K562 (cell line): ENCODE measurements around the gene HECW1. TPM values are rescaled to one million over a fixed set of nuclear protein-coding genes. Genes with fewer than 3 reads are reported as not detected.
A peak's percentile ranks its signal among the peaks of the same experiment; 100 is the strongest.

Source experiments
- ATAC-seq: fragments of 200-7000 bp; cut with Tn5 transposase; 3 replicates; pipeline ENCODE4 v1.9.1; 2020; ENCODE audit warnings: moderate library complexity
- BruUV-seq: library from RNA; stranded (reverse); fragments of 400-500 nt; replicated peaks from 2 replicates; lab custom pipeline; 2021; lab: Mats Ljungman, UMichigan
- CTCF ChIA-PET: fragments of 300-600 bp; formaldehyde crosslinking; extraction: SDS; loops from one replicate; lab custom pipeline; 2021; ENCODE audit warnings: low intra/inter-chr PET ratio; lab: Yijun Ruan, JAX
- POLR2A ChIA-PET: fragments of 300-600, 350-650 bp; sonication (Branson Sonifier 250); formaldehyde crosslinking; extraction: SDS; loops from one replicate; lab custom pipeline; 2021; ENCODE audit warnings: antibody characterized with exemption, inconsistent platforms; lab: Yijun Ruan, JAX
- DNase-seq, 4 experiments: peaks; one replicate each; pipeline versions ENCODE4 v3.0.0 to v3.0.0-alpha.2; 2011 to 2018; ENCODE audit warnings: low spot score in 3 of 4, mixed read lengths in 3 of 4; ENCODE audit errors: extremely low read depth in 1 of 4
- FAIRE-seq: peaks from 2 replicates; lab custom pipeline; 2011; peaks lifted over from hg19 to GRCh38; lab: Jason Lieb, UNC
- H2AFZ ChIP-seq: 2 replicates; pipeline ENCODE4 v1.6.0; 2011; ENCODE audit warnings: low read depth, low read length, control low read depth, inconsistent platforms
- H3K27ac ChIP-seq: fragments of 200-600 bp; 3 replicates; pipeline ENCODE4 v1.8.0; 2011; ENCODE audit warnings: low read depth, mild to moderate bottlenecking, control low read depth, inconsistent platforms, low read length, moderate library complexity, mixed read lengths; ENCODE audit errors: extremely low read depth
- H3K27me3 ChIP-seq, 2 experiments: fragments of 300-600 bp in 1 of 2; 2 replicates in 1 of 2; 3 replicates in 1 of 2; pipeline versions ENCODE4 v1.6.0 to v1.8.0; 2011; ENCODE audit warnings: inconsistent platforms in 2 of 2, low read length in 2 of 2, mild to moderate bottlenecking in 1 of 2, mixed read lengths in 1 of 2, moderate library complexity in 1 of 2; ENCODE audit not compliant: control insufficient read depth in 2 of 2, insufficient read depth in 2 of 2
- H3K36me3 ChIP-seq: fragments of 300-600 bp; 3 replicates; pipeline ENCODE4 v1.8.0; 2011; ENCODE audit warnings: mild to moderate bottlenecking, low read length, inconsistent platforms; ENCODE audit not compliant: control insufficient read depth, insufficient read depth
- H3K4me1 ChIP-seq, 2 experiments: fragments of 200-600 bp in 1 of 2; replicated peaks in 1 of 2; 2 replicates in 1 of 2; 3 replicates in 1 of 2; pipeline versions ENCODE4 v1.5.1 to v1.8.0; 2011; ENCODE audit warnings: inconsistent platforms in 2 of 2, low read length in 2 of 2, mild to moderate bottlenecking in 1 of 2, mixed read lengths in 1 of 2, moderate library complexity in 1 of 2; ENCODE audit not compliant: control insufficient read depth in 2 of 2, insufficient read depth in 2 of 2
- H3K4me2 ChIP-seq: 2 replicates; pipeline ENCODE4 v1.6.1; 2011; ENCODE audit warnings: low read length, control low read depth, inconsistent platforms, mixed read lengths; ENCODE audit not compliant: insufficient read depth
- H3K4me3 ChIP-seq: fragments of 200-600 bp; sonication (generic), shearing (Covaris generic); 2 replicates; pipeline ENCODE4 v1.5.1; 2016; ENCODE audit warnings: control low read depth, inconsistent platforms
- H3K79me2 ChIP-seq: fragments of 200-600 bp; 3 replicates; pipeline ENCODE4 v1.8.0; 2011; ENCODE audit warnings: low read length, inconsistent platforms; ENCODE audit not compliant: control insufficient read depth, insufficient read depth
- H3K9ac ChIP-seq, 2 experiments: 2 replicates each; pipeline versions ENCODE4 v1.6.0 to v1.6.1; 2011; ENCODE audit warnings: low read depth in 2 of 2, low read length in 2 of 2, control low read depth in 1 of 2, inconsistent platforms in 1 of 2, mild to moderate bottlenecking in 1 of 2, mixed read lengths in 1 of 2; ENCODE audit not compliant: insufficient read depth in 1 of 2
- H3K9me1 ChIP-seq: one replicate; pipeline ENCODE4 v1.6.0; 2011; ENCODE audit warnings: inconsistent platforms, mild to moderate bottlenecking, low read length, moderate library complexity; ENCODE audit not compliant: control insufficient read depth, insufficient read depth
- H3K9me3 ChIP-seq: replicated peaks from 2 replicates; pipeline ENCODE4 v1.5.1; 2011; ENCODE audit warnings: low read depth, low read length, inconsistent platforms; ENCODE audit not compliant: control insufficient read depth, insufficient read depth
- H4K20me1 ChIP-seq: replicated peaks from 2 replicates; pipeline ENCODE4 v1.6.1; 2011; ENCODE audit warnings: low read length, inconsistent platforms, mixed read lengths; ENCODE audit not compliant: control insufficient read depth, insufficient read depth
- E2F3 ChIP-seq: fragments of 250-450 bp; sonication (Bioruptor Pico); IDR thresholded peaks from 2 replicates; pipeline ENCODE4 v1.4.0; 2020; ENCODE audit warnings: mild to moderate bottlenecking
- HCFC1 ChIP-seq: IDR thresholded peaks from 2 replicates; pipeline ENCODE4 v1.6.1; 2012; ENCODE audit warnings: low read depth, low read length, improper control_type of control experiment
- MAFF ChIP-seq: IDR thresholded peaks from 2 replicates; pipeline ENCODE4 v1.6.1; 2012; ENCODE audit warnings: low read length, improper control_type of control experiment
- RBBP5 ChIP-seq: fragments of 200-600 bp; sonication (generic); IDR thresholded peaks from 2 replicates; pipeline ENCODE4 v1.6.1; 2012; ENCODE audit warnings: borderline replicate concordance, mild to moderate bottlenecking, low read length, control low read depth, inconsistent platforms; ENCODE audit not compliant: insufficient read depth, poor library complexity, severe bottlenecking
- RCOR1 ChIP-seq, 2 experiments: IDR thresholded peaks; 2 replicates each; pipeline ENCODE4 v1.6.1; 2012; ENCODE audit warnings: low read depth in 2 of 2, low read length in 2 of 2, borderline replicate concordance in 1 of 2, improper control_type of control experiment in 1 of 2
- SIN3A ChIP-seq, 2 experiments: fragments of 150-350 bp in 1 of 2; IDR thresholded peaks; 2 replicates each; pipeline ENCODE4 v1.6.1; 2011 to 2016; ENCODE audit warnings: borderline replicate concordance in 2 of 2, low read depth in 2 of 2, low read length in 2 of 2, mild to moderate bottlenecking in 2 of 2, moderate library complexity in 2 of 2; ENCODE audit not compliant: control insufficient read depth in 1 of 2
- SNRNP70 ChIP-seq: fragments of 200-400 bp; formaldehyde crosslinking; optimal IDR thresholded peaks from 2 replicates; pipeline ENCODE3; 2017; ENCODE audit warnings: low read depth, low read length
- THRA ChIP-seq: fragments of 450-650 bp; IDR thresholded peaks from 2 replicates; pipeline ENCODE4 v1.6.1; 2017; ENCODE audit warnings: mild to moderate bottlenecking, moderate library complexity
- ZBTB1 ChIP-seq: sonication (generic); formaldehyde crosslinking; IDR thresholded peaks from 2 replicates; pipeline ENCODE4 v1.8.1; 2023; ENCODE audit warnings: missing genetic modification reagents, low read depth, mild to moderate bottlenecking, borderline replicate concordance
- ZBTB26 ChIP-seq: fragments of 450-650 bp; formaldehyde crosslinking; IDR thresholded peaks from 2 replicates; pipeline ENCODE4 v1.4.0; 2022; ENCODE audit warnings: missing genetic modification characterization
- ZNF143 ChIP-seq: sonication (generic); formaldehyde crosslinking; IDR thresholded peaks from 2 replicates; pipeline ENCODE4 v1.9.0; 2022; ENCODE audit warnings: mild to moderate bottlenecking, missing genetic modification reagents
- ZNF224 ChIP-seq: sonication (generic); formaldehyde crosslinking; IDR thresholded peaks from 2 replicates; pipeline ENCODE4 v1.8.0; 2022; ENCODE audit warnings: mild to moderate bottlenecking, missing genetic modification reagents
- WGBS: fragments of 100-300 bp; shearing (Covaris generic); methylation state at CpG from one replicate; pipeline ENCODE4 v1.1.6; 2016; ENCODE audit warnings: low coverage, mixed read lengths; ENCODE audit not compliant: insufficient coverage; ENCODE audit errors: missing lambda C conversion rate; 5-methylcytosine and 5-hydroxymethylcytosine counted together
- in situ Hi-C: fragments of 300-500 bp; cut with MboI; formaldehyde crosslinking; loops from 4 replicates; pipeline ENCODE4 v1.15.0; 2018; ENCODE audit warnings: inconsistent platforms, mixed read lengths
- intact Hi-C: fragments of 100-400 bp; cut with micrococcal nuclease; formaldehyde crosslinking; loops from 2 replicates; pipeline ENCODE4 v1.14.2; 2022
- polyA plus RNA-seq, 8 experiments: library from polyadenylated mRNA; depleted of rRNA in 4 of 8; stranded (reverse) in 5 of 8; unstranded in 3 of 8; fragments of >200 nt; fragmentation: Nextera tagmentation in 2 of 8; fragmentation: Illumina TruSeq in 1 of 8; extraction: Ambion mirVana in 2 of 8; extraction: Trizol in 1 of 8; gene quantifications; 2 replicates each; pipeline versions ENCODE4 v1.2.1 to v1.2.3, GENCODE V29; 2011 to 2014; ENCODE audit warnings: inconsistent platforms in 1 of 8, missing spikeins in 1 of 8
- total RNA-seq, 7 experiments: library from RNA; depleted of rRNA in 6 of 7; stranded (reverse); fragments of >200 nt in 6 of 7; fragmentation: Illumina TruSeq in 2 of 7; extraction: Trizol in 2 of 7; gene quantifications; 2 replicates each; pipeline versions ENCODE4 v1.2.1 to v1.2.3, GENCODE V29; 2011 to 2021; ENCODE audit warnings: low replicate concordance in 1 of 7

Gene HECW1
- total and polyA plus RNA-seq, 9 of the 15 experiments (the other 6 are each of a cell fraction or from before 2014, with no cell fraction given): 0.07 to 0.31 (median 0.13) TPM; not detected in 4

DNA sequence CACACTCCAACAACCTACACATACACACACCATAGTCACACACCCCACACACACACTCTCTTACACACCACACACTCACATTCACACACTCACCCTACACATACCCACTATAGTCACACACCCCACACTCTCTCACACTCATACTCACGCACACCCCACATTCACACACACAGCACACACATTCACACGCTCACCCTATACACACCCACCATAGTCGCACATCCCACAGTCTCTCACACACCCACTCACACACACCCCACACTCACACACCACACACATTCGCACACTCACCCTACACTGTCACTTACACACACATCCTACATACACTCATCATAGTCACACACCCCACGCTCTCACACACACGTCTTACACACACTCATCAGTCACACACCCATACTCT, 85.6 kb downstream of the HECW1 start:
- ChIA-PET CTCF (no interaction called here), POLR2A (no interaction called here)
- DNase-seq: no peak
- no peak for FAIRE-seq
- no peaks in the 10 kb centered on the region for H3K79me2 ChIP-seq
- peaks cover 9 to 38% of the 10 kb centered on the region in 2 experiments; a peak in 4 of 5 replicates for H3K27me3 ChIP-seq
- 2% methylated on average over 6 of the region's 6 CpGs for WGBS
- no peak overlapping the region for H3K4me2 ChIP-seq
- in situ Hi-C loops: no loop called here
- no TSS peak for BruUV-seq
- no peak overlapping the region for H3K9ac ChIP-seq
- H2AFZ ChIP-seq: no peak overlapping the region
- no peaks in the 10 kb centered on the region for H3K9me1 ChIP-seq
- no peak overlapping the region for H3K4me3 ChIP-seq
- H4K20me1 ChIP-seq: no peaks in the 10 kb centered on the region
- no peaks in the 10 kb centered on the region for H3K9me3 ChIP-seq
- no peaks in the 10 kb centered on the region for H3K4me1 ChIP-seq
- TF ChIP-seq ZBTB26 (CRISPR knock-in tag): 0 out of 2 replicates have a peak, but pooled peaks have one; percentile 50
- no peak for TF ChIP-seq ZBTB1 (CRISPR knock-in tag)
- TF ChIP-seq, all 486 proteins: peak for 1
- intact Hi-C loops: no loop called here
- H3K27ac ChIP-seq: no peak overlapping the region
- no peak for ATAC-seq
- no peaks in the 10 kb centered on the region for H3K36me3 ChIP-seq

- POLR2A ChIA-PET: no interaction called here
- CTCF ChIA-PET: no interaction called here
- FAIRE-seq (no peak), ATAC-seq (no peak), DNase-seq (no peak)
- no peaks in the 10 kb centered on the region for H3K4me1 ChIP-seq
- no peaks in the 10 kb centered on the region for H3K79me2 ChIP-seq
- in situ Hi-C loops: no loop called here
- no peak overlapping the region for H2AFZ ChIP-seq
- 2% methylated on average over 7 of the region's 7 CpGs for WGBS
- H4K20me1 ChIP-seq: no peaks in the 10 kb centered on the region
- intact Hi-C loops: no loop called here
- no peak overlapping the region for H3K4me2 ChIP-seq
- H3K9ac ChIP-seq: no peak overlapping the region
- H3K9me3 ChIP-seq: no peaks in the 10 kb centered on the region
- no peak overlapping the region for H3K4me3 ChIP-seq
- TF ChIP-seq ZNF224 (CRISPR knock-in tag) (no peak), RBBP5 (no peak), ZNF143 (CRISPR knock-in tag) (no peak), HCFC1 (no peak), SNRNP70 (no peak), SIN3A (IDR thresholded peaks at IDR 0.05; ENCODE audit: borderline replicate concordance in 2 of 2, control insufficient read depth in 1 of 2, low read depth in 2 of 2, low read length in 2 of 2) (no peak), RCOR1 (IDR thresholded peaks at IDR 0.05; ENCODE audit: borderline replicate concordance in 1 of 2, low read depth in 2 of 2, low read length in 2 of 2) (no peak), E2F3 (no peak), MAFF (no peak), THRA (no peak)
- no peaks in the 10 kb centered on the region for H3K36me3 ChIP-seq
- no peak overlapping the region; the same call in 2 of the 3 replicates for H3K27ac ChIP-seq
- BruUV-seq: no TSS peak
- H3K9me1 ChIP-seq: no peaks in the 10 kb centered on the region
- H3K27me3 ChIP-seq: peaks cover 9 to 38% of the 10 kb centered on the region in 2 experiments; a peak in 4 of 5 replicates
Observed at GRCh38 chr7:43198599-43199090, 86.2 kb downstream of the HECW1 start.
